ENCODE results near the gene MYCL.

The MYCL gene

DNA sequence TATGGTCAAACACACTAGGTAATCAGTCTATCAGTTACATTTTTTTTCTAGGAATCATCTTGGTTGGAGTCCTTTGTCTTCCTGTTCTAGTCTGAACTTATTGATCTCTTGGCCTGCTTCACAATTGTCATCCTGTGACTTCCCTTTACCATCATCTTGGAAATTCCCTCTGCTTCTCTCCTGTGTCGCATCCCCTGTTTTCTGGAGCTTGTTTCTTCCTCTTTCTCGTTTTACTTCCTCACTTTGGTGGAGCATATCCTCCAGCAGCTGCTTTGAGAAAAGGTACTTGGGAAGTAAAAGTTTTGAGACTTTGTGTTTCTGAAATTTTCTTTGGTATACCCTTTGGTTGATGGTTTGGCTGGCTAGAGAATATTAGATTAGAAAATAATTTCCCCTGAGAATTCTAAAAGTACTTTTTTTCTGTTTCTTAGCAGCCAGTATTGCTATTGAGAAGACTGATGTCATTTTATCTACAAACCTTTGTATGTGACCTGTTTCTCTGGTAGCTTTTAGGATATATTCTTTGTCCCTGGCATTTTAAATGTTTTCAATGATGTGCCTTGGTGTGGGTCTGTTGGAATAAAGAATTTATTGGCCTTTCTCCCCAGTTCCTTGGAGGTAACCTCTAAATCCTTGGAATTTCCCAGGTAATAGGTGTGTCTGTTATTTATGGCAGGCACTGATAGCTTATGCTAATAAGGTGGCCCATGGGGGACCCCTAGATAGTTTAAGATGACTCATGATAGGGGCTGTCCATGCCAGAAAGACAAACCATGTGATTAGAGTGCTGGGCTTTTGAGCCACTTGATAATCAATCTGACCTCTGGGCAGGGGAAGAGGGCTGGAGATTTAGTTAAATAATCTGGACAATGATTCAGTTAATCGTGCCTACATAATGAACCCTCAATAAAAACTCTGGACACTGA lies 6.1 kb upstream of the MYCL start:
- H3K9ac ChIP-seq (ENCODE audit: low read length) = no peak overlapping the region; the same call in 1 of the 2 replicates
- H3K36me3 ChIP-seq (replicated peaks; ENCODE audit: low read depth, low read length) = peaks cover 4% of the 10 kb centered on the region
- no peaks in the 10 kb centered on the region for H4K20me1 ChIP-seq (ENCODE audit: insufficient read depth, low read length)
- H2AFZ ChIP-seq (ENCODE audit: low read depth, low read length) = no peak overlapping the region
- no peaks in the 10 kb centered on the region for H3K79me2 ChIP-seq (ENCODE audit: low read length)
- H3K9me3 ChIP-seq (ENCODE audit: insufficient read depth, low read length) = peaks cover 8% of the 10 kb centered on the region; the same call in 1 of the 2 replicates
- peak overlapping the region; percentile 7; the same call in 1 of the 2 replicates for H3K4me2 ChIP-seq (ENCODE audit: low read length)
- no peaks in the 10 kb centered on the region for H3K27me3 ChIP-seq (ENCODE audit: low read depth, low read length)
- no peak overlapping the region for H3K4me3 ChIP-seq (ENCODE audit: low read length)
- H3K4me1 ChIP-seq (ENCODE audit: low read length) = peaks cover 22% of the 10 kb centered on the region
- TF ChIP-seq EZH2phosphoT487 (IDR thresholded peaks at IDR 0.05; ENCODE audit: low read depth) = no peak
- TF ChIP-seq, protein P1, sequence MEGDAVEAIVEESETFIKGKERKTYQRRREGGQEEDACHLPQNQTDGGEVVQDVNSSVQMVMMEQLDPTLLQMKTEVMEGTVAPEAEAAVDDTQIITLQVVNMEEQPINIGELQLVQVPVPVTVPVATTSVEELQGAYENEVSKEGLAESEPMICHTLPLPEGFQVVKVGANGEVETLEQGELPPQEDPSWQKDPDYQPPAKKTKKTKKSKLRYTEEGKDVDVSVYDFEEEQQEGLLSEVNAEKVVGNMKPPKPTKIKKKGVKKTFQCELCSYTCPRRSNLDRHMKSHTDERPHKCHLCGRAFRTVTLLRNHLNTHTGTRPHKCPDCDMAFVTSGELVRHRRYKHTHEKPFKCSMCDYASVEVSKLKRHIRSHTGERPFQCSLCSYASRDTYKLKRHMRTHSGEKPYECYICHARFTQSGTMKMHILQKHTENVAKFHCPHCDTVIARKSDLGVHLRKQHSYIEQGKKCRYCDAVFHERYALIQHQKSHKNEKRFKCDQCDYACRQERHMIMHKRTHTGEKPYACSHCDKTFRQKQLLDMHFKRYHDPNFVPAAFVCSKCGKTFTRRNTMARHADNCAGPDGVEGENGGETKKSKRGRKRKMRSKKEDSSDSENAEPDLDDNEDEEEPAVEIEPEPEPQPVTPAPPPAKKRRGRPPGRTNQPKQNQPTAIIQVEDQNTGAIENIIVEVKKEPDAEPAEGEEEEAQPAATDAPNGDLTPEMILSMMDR (IDR thresholded peaks at IDR 0.05; ENCODE audit: low read depth, low read length) = no peak
- H3K27ac ChIP-seq (ENCODE audit: low read length) = peak overlapping the region; percentile 87

DNA sequence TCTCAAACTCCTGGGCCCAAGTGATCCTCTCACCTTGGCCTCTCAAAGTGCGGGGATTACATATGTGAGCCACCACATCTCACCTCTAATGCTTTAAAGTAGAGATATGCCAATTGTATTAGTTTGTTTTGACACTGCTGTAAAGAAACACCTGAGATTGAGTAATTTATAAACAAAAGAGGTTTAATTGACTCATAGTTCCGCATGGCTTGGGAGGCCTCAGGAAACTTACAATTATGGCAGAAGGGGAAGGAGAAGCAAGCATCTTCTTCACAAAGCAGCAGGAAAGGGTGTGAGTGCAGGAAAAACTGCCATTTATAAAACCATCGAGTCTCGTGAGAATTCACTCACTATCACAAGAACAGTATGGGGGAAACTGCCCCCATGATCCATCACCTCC lies 3.5 kb upstream of the MYCL start:
- Histone ChIP-seq H2AFZ (ENCODE audit: low read depth, low read length) (no peak overlapping the region), H3K9me3 (ENCODE audit: insufficient read depth, low read length) (peaks cover 8% of the 10 kb centered on the region; the same call in 1 of the 2 replicates), H3K27ac (ENCODE audit: low read length) (no peak overlapping the region), H3K36me3 (replicated peaks; ENCODE audit: low read depth, low read length) (peaks cover 4% of the 10 kb centered on the region), H3K4me2 (ENCODE audit: low read length) (no peak overlapping the region), H3K79me2 (ENCODE audit: low read length) (no peaks in the 10 kb centered on the region), H3K27me3 (ENCODE audit: low read depth, low read length) (peaks cover 5% of the 10 kb centered on the region), H3K4me3 (ENCODE audit: low read length) (no peak overlapping the region), H3K4me1 (ENCODE audit: low read length) (peaks cover 34% of the 10 kb centered on the region), H4K20me1 (ENCODE audit: insufficient read depth, low read length) (no peaks in the 10 kb centered on the region), H3K9ac (ENCODE audit: low read length) (no peak overlapping the region)
- TF ChIP-seq EZH2phosphoT487 (IDR thresholded peaks at IDR 0.05; ENCODE audit: low read depth) = no peak
- TF ChIP-seq, protein P1 (IDR thresholded peaks at IDR 0.05; ENCODE audit: low read depth, low read length) = no peak

DNA sequence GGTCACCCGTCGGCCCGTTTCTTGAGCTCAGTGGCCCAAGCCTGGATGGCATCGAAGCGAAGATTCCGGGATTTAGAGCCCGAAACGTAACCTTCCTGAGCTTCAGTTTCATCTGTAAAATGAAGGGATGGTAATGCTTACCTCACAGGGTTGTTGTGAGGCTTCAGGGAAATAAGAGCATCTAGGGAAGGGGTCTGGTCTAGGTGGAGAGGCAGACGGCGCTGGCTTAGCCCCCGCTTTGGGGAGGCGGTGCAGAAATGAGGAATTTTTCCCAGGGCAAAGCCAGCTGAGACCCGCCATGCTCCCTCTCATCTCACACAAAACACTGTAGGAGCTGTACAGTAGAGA lies 717 bp upstream of the MYCL start:
- peak overlapping the region; percentile 67 for H2AFZ ChIP-seq (ENCODE audit: low read depth, low read length)
- H3K27ac ChIP-seq (ENCODE audit: low read length) = no peak overlapping the region
- H3K4me2 ChIP-seq (ENCODE audit: low read length) = peak overlapping the region; percentile 85
- H3K79me2 ChIP-seq (ENCODE audit: low read length) = no peaks in the 10 kb centered on the region
- no peaks in the 10 kb centered on the region for H3K36me3 ChIP-seq (replicated peaks; ENCODE audit: low read depth, low read length)
- H3K27me3 ChIP-seq (ENCODE audit: low read depth, low read length) = peaks cover 10% of the 10 kb centered on the region
- no peaks in the 10 kb centered on the region for H4K20me1 ChIP-seq (ENCODE audit: insufficient read depth, low read length)
- H3K9ac ChIP-seq (ENCODE audit: low read length) = peak overlapping the region; percentile 60
- no peaks in the 10 kb centered on the region for H3K9me3 ChIP-seq (ENCODE audit: insufficient read depth, low read length)
- TF ChIP-seq, protein P1 (IDR thresholded peaks at IDR 0.05; ENCODE audit: low read depth, low read length) = no peak
- TF ChIP-seq EZH2phosphoT487 (IDR thresholded peaks at IDR 0.05; ENCODE audit: low read depth) = no peak
- H3K4me3 ChIP-seq (ENCODE audit: low read length) = peak overlapping the region; percentile 94
- peaks cover 25% of the 10 kb centered on the region for H3K4me1 ChIP-seq (ENCODE audit: low read length)

DNA sequence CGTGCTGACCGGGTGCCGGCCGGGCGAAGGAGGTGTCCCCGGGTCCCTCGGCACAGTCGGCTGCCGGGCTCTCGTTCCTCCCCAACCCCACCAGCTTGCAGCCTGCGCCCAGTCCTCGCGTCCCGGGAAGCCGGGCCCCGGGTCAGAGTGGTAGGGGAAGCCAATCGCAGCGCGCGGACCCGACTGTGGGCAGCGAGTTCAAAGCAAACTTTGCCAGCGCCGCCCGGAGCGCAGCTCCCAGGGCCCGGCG lies 328 bp downstream of the MYCL start:
- Histone ChIP-seq H3K9ac (ENCODE audit: low read length) (peak overlapping the region; percentile 74), H3K27ac (ENCODE audit: low read length) (no peak overlapping the region), H2AFZ (ENCODE audit: low read depth, low read length) (no peak overlapping the region), H4K20me1 (ENCODE audit: insufficient read depth, low read length) (no peaks in the 10 kb centered on the region), H3K4me3 (ENCODE audit: low read length) (peak overlapping the region; percentile 94), H3K36me3 (replicated peaks; ENCODE audit: low read depth, low read length) (no peaks in the 10 kb centered on the region), H3K4me2 (ENCODE audit: low read length) (peak overlapping the region; percentile 95), H3K27me3 (ENCODE audit: low read depth, low read length) (peaks cover 10% of the 10 kb centered on the region), H3K79me2 (ENCODE audit: low read length) (no peaks in the 10 kb centered on the region), H3K4me1 (ENCODE audit: low read length) (peaks cover 22% of the 10 kb centered on the region), H3K9me3 (ENCODE audit: insufficient read depth, low read length) (no peaks in the 10 kb centered on the region)
- TF ChIP-seq, protein P1 (IDR thresholded peaks at IDR 0.05; ENCODE audit: low read depth, low read length) = no peak
- TF ChIP-seq EZH2phosphoT487 (IDR thresholded peaks at IDR 0.05; ENCODE audit: low read depth) = no peak
